COLO668 (cell line): Measurements from ENCODE around the gene DCAF10.
"Not testable (repeated sequence)": the region's sequence is repeated elsewhere in the genome, so short reads cannot be mapped to it uniquely, and the experiment has no call there.

Experiments
- DNase-seq: peaks from one replicate; lab custom pipeline; 2025; ENCODE audit not compliant: unreplicated experiment; lab: John Stamatoyannopoulos, UW

The DCAF10 gene

GRCh38 chr9:37856551-37856950 lies 56.0 kb downstream of the DCAF10 start:
- no peak for DNase-seq

GRCh38 chr9:37859043-37859442 lies 58.4 kb downstream of the DCAF10 start:
- DNase-seq: no peak

DNA sequence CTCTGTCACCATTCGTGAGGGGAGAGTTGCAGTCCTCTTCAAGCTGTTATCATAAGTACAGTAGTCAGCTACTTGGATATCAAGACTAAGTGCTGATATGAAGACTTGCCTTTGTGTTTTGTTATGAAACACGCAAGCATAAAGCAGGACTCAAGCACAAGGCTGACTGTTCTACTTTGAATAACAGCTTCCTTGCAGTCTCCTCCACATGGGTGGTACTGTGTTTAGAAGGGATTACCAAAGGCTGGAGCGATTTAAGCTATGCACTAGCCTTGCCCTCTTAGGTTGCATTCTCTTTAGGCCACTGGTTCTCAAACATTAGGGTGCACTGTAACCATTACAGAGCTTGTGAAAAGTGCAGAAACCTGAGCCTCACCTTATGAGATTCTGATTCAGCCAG lies 61.9 kb downstream of the DCAF10 start:
- no peak for DNase-seq

GRCh38 chr9:37870081-37870798 lies 69.6 kb downstream of the DCAF10 start:
- no peak for DNase-seq

- DNase-seq: no peak
These were observed 70.2 kb downstream of the DCAF10 start for GRCh38 chr9:37870799-37871176.

DNA sequence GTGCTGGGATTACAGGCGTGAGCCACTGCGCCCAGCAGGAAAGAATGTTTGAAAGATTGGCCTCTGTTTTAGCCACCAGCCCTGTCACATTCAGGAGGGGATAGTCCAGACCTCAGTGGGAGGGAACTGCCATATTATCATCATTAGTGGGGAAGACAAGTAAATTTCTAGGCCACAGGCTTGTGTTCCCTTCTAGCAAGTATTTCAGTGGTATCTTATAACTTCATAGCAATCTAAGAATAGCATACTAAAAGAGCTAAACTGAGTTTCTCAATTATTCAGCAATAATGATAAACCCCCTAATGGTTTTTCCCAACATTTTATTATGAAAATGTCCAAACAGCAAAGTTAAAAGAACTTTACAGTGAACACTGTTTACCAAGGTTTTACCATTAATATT lies 73.4 kb downstream of the DCAF10 start:
- no peak for DNase-seq

- DNase-seq: no peak
These were observed 75.8 kb downstream of the DCAF10 start for GRCh38 chr9:37876376-37876775.

DNA sequence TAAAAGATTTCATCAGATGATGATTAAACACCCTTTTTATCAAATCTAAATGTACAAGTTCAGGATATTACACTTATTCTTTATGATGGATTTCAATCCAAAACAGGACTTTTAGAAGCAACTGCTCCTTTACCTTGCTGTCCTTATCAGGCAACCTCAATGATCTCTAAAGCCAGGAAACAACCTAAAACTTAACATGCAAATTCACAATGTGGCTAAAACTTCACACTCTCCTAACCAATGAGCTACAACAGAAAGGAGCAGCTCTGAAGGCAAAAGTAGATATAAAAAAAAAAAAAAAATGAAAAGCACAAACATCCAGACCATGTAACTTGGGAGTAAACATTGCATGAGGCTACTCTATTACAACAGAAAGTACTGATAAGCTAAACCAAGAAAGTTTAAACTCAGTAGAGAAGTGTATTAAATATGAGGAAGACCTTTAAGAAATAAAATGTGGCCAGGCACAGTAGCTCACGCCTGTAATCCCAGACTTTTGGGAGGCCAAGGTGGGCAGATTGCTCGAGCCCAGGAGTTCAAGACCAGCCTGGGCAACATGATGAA lies 80.4 kb downstream of the DCAF10 start:
- DNase-seq: no peak

- DNase-seq: not testable (repeated sequence)
These were observed 87.5 kb downstream of the DCAF10 start for GRCh38 chr9:37887977-37888583.

GRCh38 chr9:37889536-37889935 lies 88.9 kb downstream of the DCAF10 start:
- DNase-seq: no peak

- DNase-seq: not testable (repeated sequence)
These were observed 90.4 kb downstream of the DCAF10 start for GRCh38 chr9:37891042-37891441.

GRCh38 chr9:37892063-37892462 lies 91.5 kb downstream of the DCAF10 start:
- no peak for DNase-seq

DNA sequence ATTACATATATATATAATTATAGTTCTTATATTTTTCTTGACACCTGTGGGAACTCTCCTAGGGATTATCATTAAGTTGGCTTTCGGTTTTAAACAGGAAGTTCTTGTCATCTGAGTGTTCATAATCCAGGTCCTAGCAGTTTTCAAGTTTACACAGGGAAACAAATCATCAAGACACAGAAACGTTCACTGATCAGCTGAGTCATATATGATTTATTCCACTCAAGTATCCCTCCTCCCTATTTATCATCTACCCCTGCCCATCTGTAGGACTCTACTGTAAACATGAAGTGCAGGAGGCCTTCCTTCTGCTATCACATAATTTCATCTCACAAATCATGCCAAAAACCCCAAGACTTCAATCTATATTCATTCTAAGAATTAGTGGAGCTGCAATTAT lies 97.1 kb downstream of the DCAF10 start:
- no peak for DNase-seq

DNA sequence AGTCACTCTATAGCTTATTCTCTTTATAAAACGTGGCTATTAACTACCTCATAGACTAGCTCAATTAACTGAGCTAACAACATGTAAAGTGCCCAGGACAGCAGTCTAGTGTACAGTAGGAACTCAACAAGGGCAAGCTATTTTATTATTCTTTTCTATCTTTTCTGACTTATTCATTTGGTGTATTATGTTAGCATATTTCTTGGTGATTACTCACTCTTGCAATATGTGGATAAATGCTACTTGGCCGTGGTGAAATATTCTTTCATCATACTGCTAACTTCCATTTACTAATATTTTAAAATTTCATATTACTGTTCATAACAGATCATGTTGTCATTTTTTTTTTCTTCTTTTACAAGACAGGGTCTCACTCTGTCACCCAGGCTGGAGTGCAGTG lies 98.4 kb downstream of the DCAF10 start:
- DNase-seq: no peak

- DNase-seq: no peak
These were observed 101.5 kb downstream of the DCAF10 start for GRCh38 chr9:37902131-37902530.

- DNase-seq: no peak
These were observed 102.4 kb downstream of the DCAF10 start for GRCh38 chr9:37902796-37903646.

DNA sequence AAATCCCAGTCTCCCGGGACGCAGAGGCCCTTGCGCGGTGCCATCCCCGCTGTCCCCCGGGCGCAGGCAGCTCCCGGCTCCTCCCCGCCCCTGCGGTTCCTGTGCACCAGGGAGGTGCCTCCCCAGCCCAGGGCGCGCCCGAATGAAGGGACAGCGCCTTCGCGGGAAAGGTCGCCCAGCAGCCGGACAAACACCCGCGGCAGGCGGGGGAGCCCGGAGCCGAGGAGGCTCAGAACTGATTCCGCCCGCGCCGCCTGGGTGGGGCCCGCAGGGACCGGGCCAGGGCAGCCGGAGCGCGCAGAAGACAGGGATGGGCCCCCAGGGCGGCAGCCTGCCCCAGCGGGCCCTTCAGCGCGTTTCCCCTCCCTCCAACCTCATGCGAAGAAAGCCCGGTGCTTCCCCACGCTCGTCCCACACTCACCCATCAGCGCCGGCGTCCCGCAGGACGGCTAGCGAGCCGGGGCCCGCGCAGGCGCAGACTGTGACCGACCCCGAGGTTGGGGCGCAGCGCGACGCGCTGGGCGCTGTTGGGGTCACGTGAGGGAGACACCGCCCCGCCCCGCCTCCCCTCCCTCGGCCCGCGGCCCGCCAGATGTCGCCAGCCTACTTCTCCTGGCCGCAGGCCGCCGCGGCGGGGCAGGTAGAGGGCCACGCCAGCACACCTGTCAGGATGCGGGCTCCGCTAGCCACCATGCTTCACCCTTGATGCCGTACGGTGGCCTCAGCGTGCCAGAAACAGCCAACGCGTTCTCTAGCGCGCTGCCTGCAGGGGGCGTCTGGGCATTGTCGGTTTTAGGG lies 103.2 kb downstream of the DCAF10 start, which contains the start of gene SLC25A51:
SLC25A51 (minus strand) TSS at position 481 of the 798 bp plus-strand sequence. CDS start 15,577 bp downstream, outside the sequence.
- peak; percentile 98 for DNase-seq

DNA sequence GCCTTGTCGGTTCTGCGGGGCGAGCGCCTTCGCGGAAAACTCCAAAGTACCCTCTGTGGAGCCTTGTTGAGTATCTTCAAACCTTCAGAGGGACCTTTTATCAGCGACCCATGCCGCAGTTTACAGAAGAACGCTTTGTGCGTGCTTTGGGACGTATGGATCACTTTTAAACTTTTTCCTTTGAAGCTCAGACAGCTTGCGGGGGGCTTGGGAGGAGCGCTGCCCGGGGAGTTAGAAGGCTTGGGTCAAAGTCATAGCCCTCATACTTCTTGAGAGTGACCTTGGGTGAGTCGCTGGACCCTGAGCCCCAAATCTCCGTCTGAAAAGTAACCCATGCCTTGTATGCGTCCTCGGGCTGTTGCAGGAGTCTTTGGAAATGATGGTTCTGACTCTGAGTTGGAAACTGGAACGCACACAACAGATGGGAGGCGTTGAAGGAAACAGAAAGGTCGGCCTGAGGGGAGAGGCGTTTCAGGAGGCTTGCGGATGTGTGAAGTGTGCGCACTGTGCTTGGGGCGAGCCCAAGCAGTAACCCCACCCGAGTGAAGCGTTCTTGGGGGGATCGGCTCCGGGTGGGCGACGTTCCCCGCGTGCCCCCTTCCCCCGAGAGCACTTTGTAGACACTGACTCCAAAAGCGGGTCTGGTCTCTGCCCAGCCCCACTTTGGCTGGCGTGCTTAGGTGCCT lies 104.0 kb downstream of the DCAF10 start:
- no peak for DNase-seq

DNA sequence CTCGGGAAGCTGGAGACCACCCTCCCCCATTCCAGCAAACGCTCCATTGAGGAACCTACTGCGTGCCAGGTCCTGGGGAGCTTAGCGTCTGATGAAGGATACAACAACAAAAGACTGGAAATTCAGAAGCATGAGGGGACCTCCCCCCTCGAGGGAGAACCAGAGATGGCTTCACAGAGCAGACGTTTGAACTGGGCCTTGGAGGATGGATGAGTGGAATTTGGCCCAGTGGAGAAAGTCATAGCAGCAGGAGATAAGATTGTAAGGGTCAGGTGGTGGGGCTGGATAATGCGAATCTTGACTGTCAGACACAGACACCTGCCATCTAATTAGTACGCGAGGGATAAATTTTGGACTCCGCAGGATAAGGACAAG lies 104.5 kb downstream of the DCAF10 start:
- DNase-seq: no peak

DNA sequence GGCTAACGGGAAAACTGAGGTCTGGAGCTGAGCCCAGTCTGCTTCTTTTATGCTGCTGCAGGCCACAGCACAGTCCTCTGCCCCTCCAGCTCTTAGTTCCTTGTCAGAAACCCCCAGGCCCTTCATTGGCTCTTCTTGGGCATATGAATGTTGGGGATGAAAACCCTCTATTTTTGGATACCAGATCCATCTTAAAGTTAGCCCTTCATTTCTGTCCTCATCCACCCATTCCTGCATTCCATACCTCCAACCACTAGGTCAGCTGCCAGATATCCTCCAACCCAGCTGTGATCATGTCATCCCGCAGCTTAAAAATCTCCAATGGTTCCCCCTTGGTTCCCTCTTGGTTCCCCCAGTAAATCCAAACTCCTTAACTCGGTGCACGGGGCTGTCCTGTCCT lies 105.2 kb downstream of the DCAF10 start:
- no peak for DNase-seq
